A673 (cell line): ENCODE results near the gene LRRC51. TPM values are rescaled to one million over a fixed set of nuclear protein-coding genes. Genes with fewer than 3 reads are reported as not detected.

Experiments
- BruUV-seq: library from RNA; stranded (reverse); fragments of 400-500 nt; replicated peaks from 2 replicates; lab custom pipeline; 2021; lab: Mats Ljungman, UMichigan
- CTCF ChIA-PET: fragments of 300-600 bp; sonication (Branson Sonifier 250); formaldehyde crosslinking; loops from one replicate; lab custom pipeline; 2022; ENCODE audit warnings: antibody characterized with exemption; lab: Charles Lee
- POLR2A ChIA-PET: fragments of 300-600 bp; sonication (Branson Sonifier 250); formaldehyde crosslinking; loops from one replicate; lab custom pipeline; 2022; ENCODE audit warnings: antibody characterized with exemption; ENCODE audit not compliant: low non-redundant PET; lab: Charles Lee
- DNase-seq: peaks from one replicate; pipeline ENCODE4 v3.0.0-alpha.2; 2015; ENCODE audit warnings: low spot score
- H3K27ac ChIP-seq: fragments of 200-600 bp; sonication (generic); 2 replicates; pipeline ENCODE4 v1.5.1; 2016; ENCODE audit warnings: mixed run types, low read depth, mild to moderate bottlenecking, mixed read lengths, antibody characterized with exemption, low read length; ENCODE audit not compliant: poor library complexity, severe bottlenecking
- H3K27me3 ChIP-seq: fragments of 200-600 bp; sonication (generic); replicated peaks from 2 replicates; pipeline ENCODE4 v1.6.1; 2017; ENCODE audit warnings: mixed run types, low read depth, mild to moderate bottlenecking, mixed read lengths, antibody characterized with exemption, low read length; ENCODE audit not compliant: insufficient read depth, poor library complexity
- H3K36me3 ChIP-seq: fragments of 200-600 bp; sonication (generic); 2 replicates; pipeline ENCODE4 v1.6.1; 2016; ENCODE audit warnings: mixed run types, mild to moderate bottlenecking, mixed read lengths, antibody characterized with exemption, low read length; ENCODE audit not compliant: insufficient read depth, poor library complexity, severe bottlenecking
- H3K4me1 ChIP-seq: fragments of 200-600 bp; sonication (generic); 2 replicates; pipeline ENCODE4 v1.6.1; 2017; ENCODE audit warnings: mixed run types, mild to moderate bottlenecking, mixed read lengths, antibody characterized with exemption, low read length; ENCODE audit not compliant: insufficient read depth, poor library complexity, severe bottlenecking
- H3K4me3 ChIP-seq: fragments of 200-600 bp; sonication (generic); 2 replicates; pipeline ENCODE4 v1.5.1; 2016; ENCODE audit warnings: low read depth, mixed run types, mild to moderate bottlenecking, mixed read lengths, low read length; ENCODE audit not compliant: poor library complexity, severe bottlenecking
- H3K9me3 ChIP-seq: fragments of 200-600 bp; sonication (generic); 2 replicates; pipeline ENCODE4 v1.6.1; 2016; ENCODE audit warnings: mixed run types, low read depth, mild to moderate bottlenecking, mixed read lengths, antibody characterized with exemption, low read length; ENCODE audit not compliant: poor library complexity, severe bottlenecking
- EZH2 ChIP-seq: fragments of 200-600 bp; sonication (generic); IDR thresholded peaks from 2 replicates; pipeline ENCODE4 v1.6.1; 2017; ENCODE audit warnings: borderline replicate concordance, low read depth, mild to moderate bottlenecking, mixed read lengths, antibody characterized with exemption, low read length; ENCODE audit not compliant: poor library complexity, severe bottlenecking
- intact Hi-C: fragments of 100-400 bp; cut with micrococcal nuclease; formaldehyde crosslinking; loops from one replicate; pipeline ENCODE4 v1.10.0; 2022; ENCODE audit not compliant: unreplicated experiment
- total RNA-seq: library from RNA; stranded (reverse); gene quantifications from 2 replicates; pipeline ENCODE4 v1.2.3, GENCODE V29; 2021
- TF ChIP-seq, protein P1 (sequence below): fragments of 300-800, 200-600 bp; sonication (generic); conservative IDR thresholded peaks from 2 replicates; pipeline ENCODE4 v1.5.1; 2017; ENCODE audit warnings: low read depth, mild to moderate bottlenecking, antibody characterized with exemption, low read length, moderate library complexity, mixed read lengths

LRRC51 gene
- total RNA-seq, 1 experiment from 2014 or later, result 13.9 TPM

DNA sequence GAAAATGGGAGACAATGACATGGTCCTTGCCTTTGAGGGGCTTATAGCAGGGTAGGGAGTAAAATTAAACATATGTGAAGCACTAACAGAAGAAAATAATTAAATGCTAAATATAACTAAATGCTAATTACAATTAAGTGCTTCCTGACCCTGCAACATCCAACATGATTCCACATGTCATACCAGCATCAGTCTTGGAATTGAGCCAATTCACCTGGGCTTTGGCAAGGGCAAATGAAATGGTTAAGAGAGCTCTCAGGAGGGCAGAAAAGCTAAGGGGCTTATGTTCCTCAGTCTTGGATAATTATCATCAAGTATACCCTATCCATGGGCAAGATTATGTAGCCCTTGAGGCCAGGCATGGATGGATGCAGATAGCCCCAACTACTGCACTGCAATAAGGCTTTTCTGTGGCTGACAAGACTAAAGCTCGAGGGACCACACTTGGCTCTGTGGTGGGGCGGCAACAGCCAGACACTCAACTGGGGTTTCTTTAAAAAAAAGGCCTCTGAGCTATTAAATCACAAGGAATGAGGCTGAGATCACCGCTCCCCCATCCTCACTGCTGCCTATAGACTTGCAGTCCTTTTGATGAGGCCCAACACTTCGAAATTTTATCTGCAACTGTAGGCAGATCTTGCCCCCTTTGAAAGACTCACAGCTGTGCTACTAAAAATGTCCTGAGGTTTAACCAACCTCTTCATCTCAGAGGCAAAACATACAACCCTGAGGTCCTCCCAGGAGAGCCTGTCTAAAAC lies 42.9 kb upstream of the LRRC51 start:
- Histone ChIP-seq H3K36me3 (peaks cover 30% of the 10 kb centered on the region), H3K4me1 (peaks cover 48% of the 10 kb centered on the region), H3K27ac (peak overlapping the region; percentile 90), H3K27me3 (no peaks in the 10 kb centered on the region), H3K4me3 (peak overlapping the region; percentile 51), H3K9me3 (no peaks in the 10 kb centered on the region)
- intact Hi-C loops, result no loop called here
- no TSS peak for BruUV-seq
- POLR2A ChIA-PET, result no interaction called here
- CTCF ChIA-PET, result interaction anchor here (0.6 to 1.0 kb wide), 3 partner anchors 12 to 176 kb away, joined by 3 to 4 read pairs (median 3); no protein-coding TSS in a partner anchor
- no peak for TF ChIP-seq EZH2
- TF ChIP-seq, protein P1, sequence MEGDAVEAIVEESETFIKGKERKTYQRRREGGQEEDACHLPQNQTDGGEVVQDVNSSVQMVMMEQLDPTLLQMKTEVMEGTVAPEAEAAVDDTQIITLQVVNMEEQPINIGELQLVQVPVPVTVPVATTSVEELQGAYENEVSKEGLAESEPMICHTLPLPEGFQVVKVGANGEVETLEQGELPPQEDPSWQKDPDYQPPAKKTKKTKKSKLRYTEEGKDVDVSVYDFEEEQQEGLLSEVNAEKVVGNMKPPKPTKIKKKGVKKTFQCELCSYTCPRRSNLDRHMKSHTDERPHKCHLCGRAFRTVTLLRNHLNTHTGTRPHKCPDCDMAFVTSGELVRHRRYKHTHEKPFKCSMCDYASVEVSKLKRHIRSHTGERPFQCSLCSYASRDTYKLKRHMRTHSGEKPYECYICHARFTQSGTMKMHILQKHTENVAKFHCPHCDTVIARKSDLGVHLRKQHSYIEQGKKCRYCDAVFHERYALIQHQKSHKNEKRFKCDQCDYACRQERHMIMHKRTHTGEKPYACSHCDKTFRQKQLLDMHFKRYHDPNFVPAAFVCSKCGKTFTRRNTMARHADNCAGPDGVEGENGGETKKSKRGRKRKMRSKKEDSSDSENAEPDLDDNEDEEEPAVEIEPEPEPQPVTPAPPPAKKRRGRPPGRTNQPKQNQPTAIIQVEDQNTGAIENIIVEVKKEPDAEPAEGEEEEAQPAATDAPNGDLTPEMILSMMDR, result no peak
- no peak for DNase-seq

DNA sequence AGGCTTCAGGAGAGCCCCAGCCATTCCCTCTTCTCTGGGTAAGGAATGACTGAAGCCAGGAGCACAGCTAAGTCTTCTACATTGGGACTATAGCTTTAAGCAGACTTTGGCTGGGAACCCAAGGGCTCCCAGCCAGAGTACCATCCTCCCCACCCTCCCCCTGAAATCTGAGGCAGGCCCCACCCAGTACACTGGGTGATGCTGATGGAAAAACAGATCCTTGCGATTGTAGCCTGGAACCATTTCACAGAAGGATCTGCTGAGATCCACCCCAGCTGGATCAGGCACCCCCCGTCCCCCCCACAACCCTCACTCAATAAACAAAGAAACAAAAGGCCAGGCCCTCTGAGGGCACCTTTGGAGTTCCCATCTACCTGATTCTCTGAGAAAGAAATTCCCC lies 42.2 kb upstream of the LRRC51 start:
- Histone ChIP-seq H3K27ac (peak overlapping the region; percentile 90), H3K36me3 (peaks cover 23% of the 10 kb centered on the region), H3K4me3 (peak overlapping the region; percentile 51), H3K27me3 (no peaks in the 10 kb centered on the region), H3K4me1 (peaks cover 48% of the 10 kb centered on the region), H3K9me3 (no peaks in the 10 kb centered on the region)
- BruUV-seq, result no TSS peak
- TF ChIP-seq, protein P1, result no peak
- TF ChIP-seq EZH2, result no peak
- intact Hi-C loops, result no loop called here
- DNase-seq, result peak; percentile 64
- CTCF ChIA-PET, result interaction anchor here (0.6 to 1.2 kb wide), 4 partner anchors 13 to 177 kb away, joined by 3 to 4 read pairs (median 4); no protein-coding TSS in a partner anchor
- POLR2A ChIA-PET, result no interaction called here

DNA sequence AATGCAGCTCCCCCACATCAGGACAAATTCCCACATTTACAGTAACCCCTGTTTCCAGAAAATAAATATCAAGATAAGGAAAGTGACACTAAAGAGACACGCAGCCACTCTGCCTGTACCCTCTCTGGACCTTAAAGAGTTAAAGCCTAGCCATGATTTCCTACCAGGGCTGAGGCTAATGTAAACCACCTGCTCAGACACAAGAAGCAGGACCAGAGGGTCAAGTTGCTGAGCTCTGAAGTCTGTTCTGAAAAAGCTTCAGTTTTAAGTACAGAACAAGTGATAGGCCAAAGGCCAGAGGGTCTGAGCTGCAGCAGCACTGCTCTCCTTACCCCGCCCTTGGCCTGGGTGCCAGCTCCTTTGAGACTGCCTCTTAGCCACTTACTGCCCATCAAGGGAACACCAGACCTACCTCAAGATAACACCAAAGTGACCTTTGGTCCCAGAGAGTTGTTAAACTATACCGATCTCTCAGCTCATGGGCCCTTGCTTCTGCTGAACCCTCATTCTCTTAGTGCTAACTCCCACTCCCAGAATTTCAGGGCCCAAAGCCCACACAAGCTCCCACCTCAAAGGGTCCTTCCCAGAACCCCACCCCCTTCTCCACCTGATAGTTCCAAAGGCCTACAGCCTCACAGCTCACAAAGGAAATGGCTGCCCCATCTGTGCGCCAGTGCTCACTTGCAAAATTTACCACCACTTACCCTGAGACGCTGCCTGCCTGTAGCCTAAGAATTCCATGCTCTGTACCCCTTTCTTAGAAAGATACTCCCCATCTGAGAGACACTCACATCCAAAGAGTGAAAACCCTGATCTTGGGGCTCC lies 41.4 kb upstream of the LRRC51 start:
- POLR2A ChIA-PET, result interaction anchor here (1.0 kb wide), 1 partner anchor 14 kb away, joined by 3 read pairs; no protein-coding TSS in a partner anchor
- Histone ChIP-seq H3K27me3 (no peaks in the 10 kb centered on the region), H3K4me1 (peaks cover 48% of the 10 kb centered on the region), H3K27ac (peak overlapping the region; percentile 90), H3K36me3 (peaks cover 15% of the 10 kb centered on the region), H3K9me3 (no peaks in the 10 kb centered on the region), H3K4me3 (peak overlapping the region; percentile 51)
- BruUV-seq, result no TSS peak
- TF ChIP-seq, protein P1, result no peak
- TF ChIP-seq EZH2, result no peak
- intact Hi-C loops, result no loop called here
- CTCF ChIA-PET, result interaction anchor here (1.0 to 1.2 kb wide), 2 partner anchors 14 to 178 kb away, joined by 4 read pairs; no protein-coding TSS in a partner anchor
- no peak for DNase-seq
